Left colon (tissue), 2 donors: Measurements from ENCODE around the gene ABCF3. TPM values are rescaled to one million over a fixed set of nuclear protein-coding genes. Genes with fewer than 3 reads are reported as not detected.

Experiments used
- ATAC-seq: fragments of 200-7000 bp; cut with Tn5 transposase; one replicate; pipeline ENCODE4 v1.9.1; 2020; ENCODE audit warnings: mild to moderate bottlenecking, moderate library complexity
- DNase-seq, 2 donors: peaks; one replicate each; pipeline ENCODE4 v3.0.0-alpha.2; 2020
- intact Hi-C, 2 donors: fragments of 100-400 bp; cut with DNase I in 1 of 2; cut with micrococcal nuclease in 1 of 2; formaldehyde crosslinking; loops; one replicate each; pipeline versions ENCODE4 v1.11.2 to v1.14.0; 2022; cut with DNase I, micrococcal nuclease
- total RNA-seq, 2 donors: library from RNA; stranded (reverse); fragmentation: NEBNext Ultra II Directional; extraction: Animal tissue kit (Norgen Biotek cat#: 25700); gene quantifications; one replicate each; pipeline ENCODE4 v1.2.1, GENCODE V29; 2021
- donor health status: DM: no; HTN: no; CAD: no.
- donor health status: DM: yes; HTN: yes; CAD: no.

ABCF3 gene
- total RNA-seq, 2 donors from 2014 or later: 56.1 to 69.2 TPM

DNA sequence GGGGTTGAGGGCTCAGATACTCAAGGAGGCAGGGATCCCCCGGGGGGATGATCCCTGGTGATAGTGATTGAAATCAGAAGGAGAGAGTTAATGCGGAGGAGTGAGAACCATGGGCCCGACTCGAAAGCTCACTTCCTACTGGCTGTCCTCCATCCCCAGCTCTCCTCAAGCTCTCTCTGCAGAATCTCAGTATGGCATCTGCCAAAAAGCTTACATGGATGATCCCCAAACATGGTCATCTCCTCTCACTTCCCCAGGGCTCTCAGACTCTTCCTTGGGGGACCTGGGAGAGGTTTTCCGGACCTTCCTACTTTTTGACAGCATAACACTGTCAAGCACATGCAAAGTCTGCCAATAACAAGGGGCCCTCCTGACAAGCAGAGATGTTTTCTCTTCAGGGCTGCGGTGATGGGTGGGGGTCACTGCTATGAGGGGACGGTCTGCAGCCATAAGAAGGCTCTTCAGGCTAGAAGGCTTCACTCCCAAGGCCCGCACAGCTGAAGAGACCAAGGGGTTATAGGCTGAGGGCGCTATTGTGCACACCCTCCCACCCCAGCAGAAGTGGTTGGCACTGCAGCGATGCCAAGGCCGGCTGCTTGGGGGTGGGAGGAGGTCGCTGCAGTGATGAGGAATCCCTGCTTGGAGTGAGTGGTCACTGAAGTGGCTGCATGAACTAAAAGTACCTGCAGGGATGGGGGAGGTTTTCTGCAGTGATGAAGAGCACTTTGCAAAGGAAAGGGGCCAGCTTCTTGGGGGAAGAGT is 42.6 kb downstream of the ABCF3 start:
- DNase-seq (no peak), ATAC-seq (no peak)
- intact Hi-C loops: no loop called here

GRCh38 chr3:184229394-184230080 is 43.5 kb downstream of the ABCF3 start, which contains the start of gene VWA5B2:
TSS of gene VWA5B2 (plus strand) at chr3:184229585. CDS start at chr3:184230529, 944 bp downstream.
- intact Hi-C loops: no loop called here
- DNase-seq (peak; percentile 46 to 56), ATAC-seq (peak; percentile 75)

GRCh38 chr3:184230081-184230602 is 44.1 kb downstream of the ABCF3 start:
- ATAC-seq: peak; percentile 28
- no peak for DNase-seq
- intact Hi-C loops: no loop called here

GRCh38 chr3:184230603-184231528 is 44.9 kb downstream of the ABCF3 start:
- DNase-seq: peak in 1 of 2 donors; percentile 54
- intact Hi-C loops: no loop called here

GRCh38 chr3:184231671-184232070 is 45.7 kb downstream of the ABCF3 start:
- intact Hi-C loops: no loop called here
- ATAC-seq: no peak
- no peak for DNase-seq

More at GRCh38 chr3:184230603-184231528, 44.9 kb downstream of the ABCF3 start:
- ATAC-seq: peak; percentile 78

DNA sequence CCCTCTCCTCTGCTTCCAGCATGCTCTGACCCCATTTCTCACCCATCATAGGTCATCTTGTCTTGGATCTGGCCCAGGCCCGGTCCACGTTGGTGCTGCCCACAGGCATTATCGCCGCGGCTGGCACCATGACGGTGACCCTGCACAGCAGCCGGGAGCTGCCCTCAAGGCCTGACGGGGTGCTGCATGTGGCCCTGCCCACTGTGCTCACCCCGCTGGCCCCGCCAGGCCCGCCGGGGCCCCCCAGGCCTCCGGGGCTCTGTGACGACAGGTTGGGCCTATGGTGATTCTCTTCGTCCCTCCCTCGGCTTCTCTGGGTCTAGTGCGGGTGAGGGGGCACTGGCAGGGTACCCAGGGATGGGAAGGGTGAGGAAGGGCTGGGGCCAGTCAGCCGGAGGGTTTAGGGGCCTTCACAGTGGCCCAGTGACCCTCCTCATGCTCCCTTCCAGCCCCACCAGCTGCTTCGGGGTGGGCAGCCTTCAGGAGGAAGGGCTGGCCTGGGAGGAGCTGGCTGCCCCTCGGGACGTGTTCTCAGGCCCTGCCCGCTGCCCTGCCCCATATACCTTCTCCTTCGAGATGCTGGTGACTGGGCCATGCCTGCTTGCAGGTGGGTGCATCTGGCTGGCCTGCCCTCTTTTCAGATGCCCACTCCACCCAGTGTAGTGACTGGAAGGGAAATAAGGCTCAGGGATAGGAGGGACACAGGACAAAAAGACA is 47.3 kb downstream of the ABCF3 start:
- ATAC-seq: no peak
- DNase-seq: no peak
- intact Hi-C loops: no loop called here

DNA sequence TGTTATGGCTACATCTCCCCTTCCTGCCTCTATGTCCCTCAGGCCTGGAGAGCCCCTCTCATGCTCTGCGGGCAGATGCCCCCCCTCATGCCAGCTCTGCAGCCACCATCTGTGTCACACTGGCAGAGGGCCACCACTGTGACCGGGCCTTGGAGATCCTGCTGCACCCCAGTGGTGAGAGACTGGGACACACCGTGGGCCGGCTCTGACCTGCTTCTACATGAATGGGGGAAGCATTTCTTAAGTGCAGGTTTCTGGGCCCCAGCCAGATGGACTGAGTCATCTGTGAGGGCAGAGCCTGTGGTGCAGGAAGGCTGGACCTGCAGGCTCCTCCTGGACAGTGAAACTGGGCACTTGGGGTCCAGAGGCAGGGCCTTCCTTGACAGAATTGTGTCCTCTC is 48.2 kb downstream of the ABCF3 start:
- no peak for ATAC-seq
- no peak for DNase-seq
- intact Hi-C loops: no loop called here

- DNase-seq (no peak), ATAC-seq (no peak)
- intact Hi-C loops: no loop called here
Measured at GRCh38 chr3:184234671-184235380, 48.8 kb downstream of the ABCF3 start.

DNA sequence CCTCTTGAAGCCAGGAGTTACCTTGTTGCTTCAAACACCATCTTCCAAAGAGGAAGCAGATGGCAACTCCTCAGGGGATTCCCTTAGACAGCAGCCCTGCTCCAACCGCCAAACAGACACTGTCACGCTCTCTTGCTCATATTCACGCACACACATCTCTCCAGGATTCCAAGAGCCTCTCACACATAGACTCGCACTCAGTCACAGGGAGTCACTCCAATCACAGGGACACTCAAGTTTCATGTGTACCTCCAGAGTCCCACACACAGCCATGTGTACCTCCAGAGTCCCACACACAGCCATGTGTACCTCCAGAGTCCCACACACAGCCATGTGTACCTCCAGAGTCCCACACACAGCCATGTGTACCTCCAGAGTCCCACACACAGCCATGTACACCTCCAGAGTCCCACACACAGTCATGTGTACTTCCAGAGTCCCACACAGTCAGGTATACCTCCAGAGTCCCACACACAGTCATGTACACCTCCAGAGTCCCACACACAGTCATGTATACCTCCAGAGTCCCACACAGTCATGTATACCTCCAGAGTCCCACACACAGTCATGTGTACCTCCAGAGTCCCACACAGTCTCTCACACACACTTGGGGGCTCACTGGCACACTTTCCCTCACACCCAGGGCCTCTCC is 49.5 kb downstream of the ABCF3 start:
- no peak for DNase-seq
- no peak for ATAC-seq
- intact Hi-C loops: no loop called here

DNA sequence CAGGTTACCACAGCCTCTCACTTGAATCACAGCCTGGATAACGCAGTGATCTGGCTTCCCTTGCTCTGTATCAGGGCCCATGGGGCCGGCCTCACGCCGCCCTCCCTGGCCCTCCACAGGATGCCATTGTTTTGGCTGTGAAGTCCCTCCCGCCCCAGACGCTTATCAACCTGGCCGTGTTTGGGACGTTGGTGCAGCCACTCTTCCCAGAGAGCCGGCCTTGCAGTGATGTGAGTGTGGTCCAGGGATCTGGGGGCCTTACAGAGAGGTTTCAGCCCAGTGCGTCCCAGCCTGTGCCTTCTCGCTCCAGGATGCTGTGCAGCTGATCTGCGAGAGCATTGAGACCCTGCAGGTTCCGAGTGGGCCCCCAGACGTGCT is 50.0 kb downstream of the ABCF3 start:
- ATAC-seq (no peak), DNase-seq (no peak)
- intact Hi-C loops: no loop called here

DNA sequence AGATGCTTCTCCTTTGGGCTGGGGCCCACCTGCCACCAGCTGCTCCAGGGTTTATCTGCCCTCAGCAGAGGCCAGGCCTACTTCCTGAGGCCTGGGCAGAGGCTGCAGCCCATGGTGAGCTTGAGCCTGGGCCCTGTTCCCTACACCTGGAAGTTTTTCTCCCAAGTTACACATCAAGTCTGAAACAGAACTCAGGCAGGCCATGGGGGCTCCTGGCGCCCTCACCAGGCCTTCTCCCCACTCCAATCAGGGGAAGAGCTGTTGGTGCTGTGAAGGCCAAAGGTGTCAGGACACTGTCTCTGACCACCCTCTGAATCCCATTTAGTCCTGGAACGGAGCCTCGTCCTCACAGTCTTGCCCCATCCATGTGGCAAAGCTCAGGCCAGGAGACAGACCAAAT is 50.6 kb downstream of the ABCF3 start:
- intact Hi-C loops: no loop called here
- no peak for DNase-seq
- no peak for ATAC-seq

GRCh38 chr3:184237211-184237610 is 51.2 kb downstream of the ABCF3 start:
- DNase-seq: no peak

DNA sequence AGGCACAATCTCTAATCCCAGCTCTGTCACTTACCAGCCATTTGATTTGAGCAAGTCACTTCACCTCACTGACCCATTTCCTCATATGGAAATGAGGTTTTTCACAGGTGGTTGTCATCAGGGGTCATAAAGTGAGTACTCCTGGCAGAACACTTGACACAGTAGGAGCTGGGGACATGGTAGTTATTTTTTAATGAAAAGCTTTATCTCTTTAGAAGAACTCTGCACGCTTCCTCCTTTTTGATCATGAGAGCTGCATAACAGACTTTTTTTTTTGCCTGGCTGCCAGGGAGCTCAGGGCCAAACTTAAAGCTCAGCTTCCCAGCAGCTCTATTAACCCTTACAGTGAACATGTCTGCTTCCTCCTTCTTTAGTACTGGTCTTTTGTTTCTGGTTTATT is 51.8 kb downstream of the ABCF3 start:
- intact Hi-C loops: no loop called here
- DNase-seq (no peak), ATAC-seq (no peak)

More at GRCh38 chr3:184237211-184237610, 51.2 kb downstream of the ABCF3 start:
- intact Hi-C loops: no loop called here
- ATAC-seq: no peak

- DNase-seq (no peak), ATAC-seq (no peak)
- intact Hi-C loops: no loop called here
Measured at GRCh38 chr3:184238246-184238818, 52.3 kb downstream of the ABCF3 start.

GRCh38 chr3:184239221-184239620 is 53.2 kb downstream of the ABCF3 start:
- no peak for DNase-seq
- intact Hi-C loops: no loop called here
- no peak for ATAC-seq

GRCh38 chr3:184239708-184240107 is 53.7 kb downstream of the ABCF3 start:
- no peak for ATAC-seq
- intact Hi-C loops: loop anchor here in 1 of 2 donors (10.0 kb wide), 1 partner anchor 105 kb away; the partner anchor contains the start of gene EIF2B5
- DNase-seq: no peak
